ENCODE results near the gene B3GNT5. TPM values are rescaled to one million over a fixed set of nuclear protein-coding genes. Genes with fewer than 3 reads are reported as not detected.

B3GNT5 gene
- total RNA-seq, 1 experiment from 2014 or later, result 22.8 TPM

DNA sequence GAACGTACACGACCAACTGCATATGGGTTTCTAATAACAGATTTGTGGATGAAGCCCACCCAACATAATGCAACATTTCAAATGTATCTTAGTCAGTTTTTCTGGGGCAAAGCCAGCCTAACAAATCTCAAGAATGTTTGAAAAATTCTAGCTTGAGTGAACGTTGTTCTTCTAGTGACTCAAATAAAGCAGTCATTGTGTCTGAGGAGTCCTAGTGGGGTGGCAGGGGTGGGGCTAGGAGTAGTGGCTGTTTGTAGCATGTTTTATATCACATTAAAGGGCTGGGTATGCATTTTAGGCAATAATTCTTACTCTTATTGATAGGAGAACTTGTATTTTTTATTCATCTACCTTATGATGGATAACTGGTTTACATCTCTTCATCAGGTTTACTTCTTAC is 6.0 kb downstream of the B3GNT5 start:
- DNase-seq (ENCODE audit: low read depth, low spot score) (no peak), ATAC-seq (no peak)
- ChIA-PET CTCF (interaction anchor here (0.6 kb wide), 1 partner anchor 43 kb away, joined by 6 read pairs; no protein-coding TSS in a partner anchor), POLR2A (interaction anchor here (1.0 kb wide), 1 partner anchor 11 kb away, joined by 3 read pairs; no protein-coding TSS in a partner anchor)
- Histone ChIP-seq H3K9me3 (ENCODE audit: control insufficient read depth, insufficient read depth, low read depth, low read length) (no peaks in the 10 kb centered on the region), H3K36me3 (ENCODE audit: control insufficient read depth, insufficient read depth, low read length) (no peaks in the 10 kb centered on the region; the same call in 1 of the 2 replicates), H3K27ac (ENCODE audit: low read length) (no peak overlapping the region), H3K27me3 (ENCODE audit: control insufficient read depth, insufficient read depth, low read length) (no peaks in the 10 kb centered on the region), H3K4me1 (ENCODE audit: control insufficient read depth, insufficient read depth, low read length) (peaks cover 37% of the 10 kb centered on the region), H3K4me3 (ENCODE audit: low read depth in 2 of 2, low read length in 2 of 2) (no peak overlapping the region)
- in situ Hi-C loops (cut with HindIII; ENCODE audit: low pct_unique_long_range_greater_than_20kb, low sequenced_read_pairs) (no loop called here), intact Hi-C loops (cut with micrococcal nuclease; ENCODE audit: unreplicated experiment) (loop anchor here (10.0 kb wide), 1 partner anchor 126 kb away; no protein-coding TSS in a partner anchor)
- TF ChIP-seq TCF7L2 (IDR thresholded peaks at IDR 0.05; ENCODE audit: low read depth, low read length) (no peak), POLR2AphosphoS5 (IDR thresholded peaks at IDR 0.05; ENCODE audit: low read depth, low read length) (no peak), SIN3A (IDR thresholded peaks at IDR 0.05; ENCODE audit: borderline replicate concordance, insufficient read depth, low read depth, low read length) (no peak)
- TF ChIP-seq, protein P1, sequence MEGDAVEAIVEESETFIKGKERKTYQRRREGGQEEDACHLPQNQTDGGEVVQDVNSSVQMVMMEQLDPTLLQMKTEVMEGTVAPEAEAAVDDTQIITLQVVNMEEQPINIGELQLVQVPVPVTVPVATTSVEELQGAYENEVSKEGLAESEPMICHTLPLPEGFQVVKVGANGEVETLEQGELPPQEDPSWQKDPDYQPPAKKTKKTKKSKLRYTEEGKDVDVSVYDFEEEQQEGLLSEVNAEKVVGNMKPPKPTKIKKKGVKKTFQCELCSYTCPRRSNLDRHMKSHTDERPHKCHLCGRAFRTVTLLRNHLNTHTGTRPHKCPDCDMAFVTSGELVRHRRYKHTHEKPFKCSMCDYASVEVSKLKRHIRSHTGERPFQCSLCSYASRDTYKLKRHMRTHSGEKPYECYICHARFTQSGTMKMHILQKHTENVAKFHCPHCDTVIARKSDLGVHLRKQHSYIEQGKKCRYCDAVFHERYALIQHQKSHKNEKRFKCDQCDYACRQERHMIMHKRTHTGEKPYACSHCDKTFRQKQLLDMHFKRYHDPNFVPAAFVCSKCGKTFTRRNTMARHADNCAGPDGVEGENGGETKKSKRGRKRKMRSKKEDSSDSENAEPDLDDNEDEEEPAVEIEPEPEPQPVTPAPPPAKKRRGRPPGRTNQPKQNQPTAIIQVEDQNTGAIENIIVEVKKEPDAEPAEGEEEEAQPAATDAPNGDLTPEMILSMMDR (IDR thresholded peaks at IDR 0.05), result no peak
- TF ChIP-seq, protein P2, sequence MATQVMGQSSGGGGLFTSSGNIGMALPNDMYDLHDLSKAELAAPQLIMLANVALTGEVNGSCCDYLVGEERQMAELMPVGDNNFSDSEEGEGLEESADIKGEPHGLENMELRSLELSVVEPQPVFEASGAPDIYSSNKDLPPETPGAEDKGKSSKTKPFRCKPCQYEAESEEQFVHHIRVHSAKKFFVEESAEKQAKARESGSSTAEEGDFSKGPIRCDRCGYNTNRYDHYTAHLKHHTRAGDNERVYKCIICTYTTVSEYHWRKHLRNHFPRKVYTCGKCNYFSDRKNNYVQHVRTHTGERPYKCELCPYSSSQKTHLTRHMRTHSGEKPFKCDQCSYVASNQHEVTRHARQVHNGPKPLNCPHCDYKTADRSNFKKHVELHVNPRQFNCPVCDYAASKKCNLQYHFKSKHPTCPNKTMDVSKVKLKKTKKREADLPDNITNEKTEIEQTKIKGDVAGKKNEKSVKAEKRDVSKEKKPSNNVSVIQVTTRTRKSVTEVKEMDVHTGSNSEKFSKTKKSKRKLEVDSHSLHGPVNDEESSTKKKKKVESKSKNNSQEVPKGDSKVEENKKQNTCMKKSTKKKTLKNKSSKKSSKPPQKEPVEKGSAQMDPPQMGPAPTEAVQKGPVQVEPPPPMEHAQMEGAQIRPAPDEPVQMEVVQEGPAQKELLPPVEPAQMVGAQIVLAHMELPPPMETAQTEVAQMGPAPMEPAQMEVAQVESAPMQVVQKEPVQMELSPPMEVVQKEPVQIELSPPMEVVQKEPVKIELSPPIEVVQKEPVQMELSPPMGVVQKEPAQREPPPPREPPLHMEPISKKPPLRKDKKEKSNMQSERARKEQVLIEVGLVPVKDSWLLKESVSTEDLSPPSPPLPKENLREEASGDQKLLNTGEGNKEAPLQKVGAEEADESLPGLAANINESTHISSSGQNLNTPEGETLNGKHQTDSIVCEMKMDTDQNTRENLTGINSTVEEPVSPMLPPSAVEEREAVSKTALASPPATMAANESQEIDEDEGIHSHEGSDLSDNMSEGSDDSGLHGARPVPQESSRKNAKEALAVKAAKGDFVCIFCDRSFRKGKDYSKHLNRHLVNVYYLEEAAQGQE (IDR thresholded peaks at IDR 0.05; ENCODE audit: insufficient read depth in 1 of 2, low read depth in 2 of 2, low read length in 1 of 2), result no peak
- no TSS peak for BruUV-seq (replicated peaks)

DNA sequence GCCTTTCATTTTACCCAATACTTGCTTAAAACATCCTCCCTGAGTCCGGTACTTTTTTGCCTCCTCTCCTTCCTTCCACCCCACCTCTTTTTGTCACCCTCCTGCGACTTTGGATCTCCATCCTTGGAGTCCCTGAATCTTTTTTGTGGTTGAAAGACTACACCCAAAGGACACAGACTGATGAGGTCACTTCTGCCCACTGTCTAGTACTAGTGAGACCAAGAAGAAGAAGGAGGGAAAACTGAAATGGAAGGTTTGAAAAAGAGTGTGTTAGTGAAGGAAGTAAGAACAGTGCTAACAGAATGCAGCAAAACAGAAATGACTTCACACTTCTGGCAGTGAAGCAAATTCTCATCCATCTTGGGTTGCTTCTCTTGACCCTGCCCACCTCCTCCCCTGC is 6.6 kb downstream of the B3GNT5 start:
- intact Hi-C loops (cut with micrococcal nuclease; ENCODE audit: unreplicated experiment) (loop anchor here (10.0 kb wide), 1 partner anchor 125 kb away; no protein-coding TSS in a partner anchor), in situ Hi-C loops (cut with HindIII; ENCODE audit: low pct_unique_long_range_greater_than_20kb, low sequenced_read_pairs) (no loop called here)
- Histone ChIP-seq H3K9me3 (ENCODE audit: control insufficient read depth, insufficient read depth, low read depth, low read length) (no peaks in the 10 kb centered on the region), H3K36me3 (ENCODE audit: control insufficient read depth, insufficient read depth, low read length) (no peaks in the 10 kb centered on the region; the same call in 1 of the 2 replicates), H3K4me1 (ENCODE audit: control insufficient read depth, insufficient read depth, low read length) (peaks cover 42% of the 10 kb centered on the region), H3K27ac (ENCODE audit: low read length) (no peak overlapping the region; the same call in 1 of the 2 replicates), H3K27me3 (ENCODE audit: control insufficient read depth, insufficient read depth, low read length) (no peaks in the 10 kb centered on the region), H3K4me3 (ENCODE audit: low read depth in 2 of 2, low read length in 2 of 2) (no peak overlapping the region)
- DNase-seq (ENCODE audit: low read depth, low spot score) (no peak), ATAC-seq (no peak)
- no TSS peak for BruUV-seq (replicated peaks)
- ChIA-PET CTCF (no interaction called here), POLR2A (no interaction called here)
- TF ChIP-seq POLR2AphosphoS5 (IDR thresholded peaks at IDR 0.05; ENCODE audit: low read depth, low read length) (no peak), TCF7L2 (IDR thresholded peaks at IDR 0.05; ENCODE audit: low read depth, low read length) (no peak), SIN3A (IDR thresholded peaks at IDR 0.05; ENCODE audit: borderline replicate concordance, insufficient read depth, low read depth, low read length) (no peak)
- TF ChIP-seq, protein P2 (IDR thresholded peaks at IDR 0.05; ENCODE audit: insufficient read depth in 1 of 2, low read depth in 2 of 2, low read length in 1 of 2), result no peak
- TF ChIP-seq, protein P1 (IDR thresholded peaks at IDR 0.05), result no peak

All from Panc1 (cell line).